Endodermal cell (in vitro differentiated cells): Measurements from ENCODE around the gene ZNF136. TPM values are rescaled to one million over a fixed set of nuclear protein-coding genes. Genes with fewer than 3 reads are reported as not detected.
A peak's percentile ranks its signal among the peaks of the same experiment; 100 is the strongest.

ENCODE experiments used
- DNase-seq: peaks from one replicate; pipeline ENCODE4 v3.0.0-alpha.2; 2017
- H3K27ac ChIP-seq: 2 replicates; pipeline ENCODE4 v1.5.1; 2013; ENCODE audit warnings: mild to moderate bottlenecking, low read depth, low read length, moderate library complexity
- H3K27me3 ChIP-seq: 2 replicates; pipeline ENCODE4 v1.6.1; 2013; ENCODE audit warnings: mild to moderate bottlenecking, low read length, moderate library complexity; ENCODE audit not compliant: insufficient read depth, control insufficient read depth, poor library complexity, severe bottlenecking
- H3K36me3 ChIP-seq: 2 replicates; pipeline ENCODE4 v1.7.0; 2013; ENCODE audit warnings: mild to moderate bottlenecking, low read length, moderate library complexity; ENCODE audit not compliant: control insufficient read depth, insufficient read depth
- H3K4me1 ChIP-seq: one replicate; pipeline ENCODE4 v1.7.0; 2013; ENCODE audit warnings: low read length; ENCODE audit not compliant: control insufficient read depth, insufficient read depth
- H3K4me3 ChIP-seq: 2 replicates; pipeline ENCODE4 v1.5.1; 2013; ENCODE audit warnings: mild to moderate bottlenecking, low read length, moderate library complexity
- H3K9ac ChIP-seq: 2 replicates; pipeline ENCODE4 v1.6.1; 2013; ENCODE audit warnings: mild to moderate bottlenecking, low read length, moderate library complexity; ENCODE audit not compliant: poor library complexity, severe bottlenecking; ENCODE audit errors: extremely low read depth
- H3K9me3 ChIP-seq: 2 replicates; pipeline ENCODE4 v1.6.1; 2013; ENCODE audit warnings: mild to moderate bottlenecking, low read length, moderate library complexity; ENCODE audit not compliant: control insufficient read depth
- H3K27ac Mint-ChIP-seq: 2 replicates; pipeline ENCODE4 v1.8.0; 2020; ENCODE audit warnings: mixed read lengths
- H3K27me3 Mint-ChIP-seq: 2 replicates; pipeline ENCODE4 v1.8.0; 2021; ENCODE audit warnings: mild to moderate bottlenecking, mixed read lengths; ENCODE audit not compliant: insufficient read depth
- H3K36me3 Mint-ChIP-seq: 2 replicates; pipeline ENCODE4 v1.8.0; 2020; ENCODE audit warnings: low read depth, mixed read lengths
- H3K4me1 Mint-ChIP-seq: 2 replicates; pipeline ENCODE4 v1.8.0; 2020; ENCODE audit warnings: mixed read lengths
- H3K4me3 Mint-ChIP-seq: 2 replicates; pipeline ENCODE4 v1.8.0; 2020; ENCODE audit warnings: mild to moderate bottlenecking, moderate library complexity, mixed read lengths
- H3K9me3 Mint-ChIP-seq: 2 replicates; pipeline ENCODE4 v1.8.0; 2020; ENCODE audit warnings: mild to moderate bottlenecking, mixed read lengths
- WGBS, 2 experiments: methylation state at CpG; one replicate each; pipeline versions ENCODE4 v1.1.5 to v1.1.7; 2013; ENCODE audit warnings: missing lambda C conversion rate in 2 of 2, mixed read lengths in 1 of 2; ENCODE audit not compliant: insufficient coverage in 1 of 2, insufficient read length in 1 of 2; 5-methylcytosine and 5-hydroxymethylcytosine counted together
- total RNA-seq, 2 donors: library from RNA; stranded (reverse); fragmentation: NEBNext Ultra II Directional in 1 of 2; extraction: Animal tissue kit (Norgen Biotek cat#: 25700) in 1 of 2; gene quantifications; 2 replicates in 1 of 2; 3 replicates in 1 of 2; pipeline ENCODE4 v1.2.1, GENCODE V29; 2021
- TF ChIP-seq, protein P1 (sequence below): fragments of 200-600 bp; sonication (generic); conservative IDR thresholded peaks from 2 replicates; pipeline ENCODE4 v1.5.0; 2021; ENCODE audit warnings: antibody characterized with exemption, mild to moderate bottlenecking

The ZNF136 gene
- total RNA-seq, 2 donors from 2014 or later: 9.2 to 16.2 TPM

- Mint-ChIP-seq H3K4me1 (no peaks in the 10 kb centered on the region), H3K4me3 (no peak overlapping the region), H3K9me3 (peaks cover 81% of the 10 kb centered on the region), H3K27ac (no peak overlapping the region), H3K36me3 (peaks cover 41% of the 10 kb centered on the region), H3K27me3 (no peaks in the 10 kb centered on the region)
- TF ChIP-seq, protein P1, sequence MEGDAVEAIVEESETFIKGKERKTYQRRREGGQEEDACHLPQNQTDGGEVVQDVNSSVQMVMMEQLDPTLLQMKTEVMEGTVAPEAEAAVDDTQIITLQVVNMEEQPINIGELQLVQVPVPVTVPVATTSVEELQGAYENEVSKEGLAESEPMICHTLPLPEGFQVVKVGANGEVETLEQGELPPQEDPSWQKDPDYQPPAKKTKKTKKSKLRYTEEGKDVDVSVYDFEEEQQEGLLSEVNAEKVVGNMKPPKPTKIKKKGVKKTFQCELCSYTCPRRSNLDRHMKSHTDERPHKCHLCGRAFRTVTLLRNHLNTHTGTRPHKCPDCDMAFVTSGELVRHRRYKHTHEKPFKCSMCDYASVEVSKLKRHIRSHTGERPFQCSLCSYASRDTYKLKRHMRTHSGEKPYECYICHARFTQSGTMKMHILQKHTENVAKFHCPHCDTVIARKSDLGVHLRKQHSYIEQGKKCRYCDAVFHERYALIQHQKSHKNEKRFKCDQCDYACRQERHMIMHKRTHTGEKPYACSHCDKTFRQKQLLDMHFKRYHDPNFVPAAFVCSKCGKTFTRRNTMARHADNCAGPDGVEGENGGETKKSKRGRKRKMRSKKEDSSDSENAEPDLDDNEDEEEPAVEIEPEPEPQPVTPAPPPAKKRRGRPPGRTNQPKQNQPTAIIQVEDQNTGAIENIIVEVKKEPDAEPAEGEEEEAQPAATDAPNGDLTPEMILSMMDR: no peak
- Histone ChIP-seq H3K4me3 (peak overlapping the region; percentile 22), H3K9ac (no peak overlapping the region), H3K36me3 (peaks cover 5% of the 10 kb centered on the region), H3K27ac (no peak overlapping the region), H3K27me3 (no peaks in the 10 kb centered on the region), H3K4me1 (no peaks in the 10 kb centered on the region), H3K9me3 (peaks cover 58% of the 10 kb centered on the region)
- DNase-seq: no peak
These were observed 35.2 kb downstream of the ZNF136 start for GRCh38 chr19:12198136-12198535.

DNA sequence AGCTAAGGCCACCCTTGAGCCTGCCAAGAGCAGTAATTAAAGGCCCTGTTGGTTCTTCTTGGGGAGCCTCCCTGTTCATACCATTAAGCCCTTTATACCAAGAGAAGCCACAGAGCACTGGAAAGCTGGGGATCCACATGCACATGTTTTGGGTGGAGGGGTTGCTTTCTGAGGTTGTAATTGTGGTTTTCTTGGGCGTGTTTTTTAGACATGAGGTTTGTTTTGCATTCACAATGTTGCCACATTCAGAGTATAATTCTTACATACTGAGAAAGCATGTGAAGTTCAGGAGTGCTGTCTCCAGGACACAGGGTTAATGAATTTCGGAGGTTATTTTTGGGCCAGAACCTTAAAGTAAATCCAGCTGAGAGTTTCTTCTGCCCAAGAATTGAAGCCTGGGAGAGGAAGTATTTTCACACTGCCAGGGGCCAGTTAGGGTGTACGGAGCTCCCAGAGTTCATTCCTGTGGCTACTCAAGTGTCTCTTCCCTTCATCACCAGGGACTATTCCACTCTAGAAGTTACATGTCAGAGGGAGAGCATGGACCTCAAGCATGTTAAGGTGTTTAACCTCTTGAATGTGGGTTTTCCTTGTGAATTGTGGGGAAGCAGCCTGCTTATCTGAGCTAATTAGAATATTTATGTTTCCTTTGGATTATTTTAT, 37.0 kb downstream of the ZNF136 start:
- Histone ChIP-seq H3K4me3 (no peak overlapping the region), H3K9me3 (peaks cover 66% of the 10 kb centered on the region), H3K9ac (no peak overlapping the region), H3K27me3 (no peaks in the 10 kb centered on the region), H3K27ac (no peak overlapping the region), H3K36me3 (no peaks in the 10 kb centered on the region), H3K4me1 (no peaks in the 10 kb centered on the region)
- Mint-ChIP-seq H3K36me3 (peaks cover 34% of the 10 kb centered on the region), H3K4me3 (no peak overlapping the region), H3K9me3 (peaks cover 81% of the 10 kb centered on the region), H3K27me3 (no peaks in the 10 kb centered on the region), H3K4me1 (no peaks in the 10 kb centered on the region), H3K27ac (no peak overlapping the region)
- no peak for DNase-seq
- TF ChIP-seq, protein P1: no peak
- WGBS, 2 experiments: 91 to 100% methylated on average over 1 to 3 of the region's 3 CpGs

GRCh38 chr19:12202250-12202649, 39.4 kb downstream of the ZNF136 start:
- Histone ChIP-seq H3K36me3 (peaks cover 5% of the 10 kb centered on the region), H3K9me3 (peaks cover 69% of the 10 kb centered on the region), H3K27me3 (no peaks in the 10 kb centered on the region), H3K4me1 (no peaks in the 10 kb centered on the region), H3K27ac (no peak overlapping the region), H3K4me3 (no peak overlapping the region), H3K9ac (no peak overlapping the region)
- Mint-ChIP-seq H3K4me3 (no peak overlapping the region), H3K4me1 (no peaks in the 10 kb centered on the region), H3K36me3 (peaks cover 30% of the 10 kb centered on the region), H3K27me3 (no peaks in the 10 kb centered on the region), H3K9me3 (peaks cover 80% of the 10 kb centered on the region), H3K27ac (no peak overlapping the region)
- 84 to 100% methylated on average over 3 to 4 of the region's 4 CpGs for WGBS, 2 experiments
- TF ChIP-seq, protein P1: peak; percentile 60
- peak; percentile 49 for DNase-seq
